ENCODE data around the gene TF.

Gene TF

DNA sequence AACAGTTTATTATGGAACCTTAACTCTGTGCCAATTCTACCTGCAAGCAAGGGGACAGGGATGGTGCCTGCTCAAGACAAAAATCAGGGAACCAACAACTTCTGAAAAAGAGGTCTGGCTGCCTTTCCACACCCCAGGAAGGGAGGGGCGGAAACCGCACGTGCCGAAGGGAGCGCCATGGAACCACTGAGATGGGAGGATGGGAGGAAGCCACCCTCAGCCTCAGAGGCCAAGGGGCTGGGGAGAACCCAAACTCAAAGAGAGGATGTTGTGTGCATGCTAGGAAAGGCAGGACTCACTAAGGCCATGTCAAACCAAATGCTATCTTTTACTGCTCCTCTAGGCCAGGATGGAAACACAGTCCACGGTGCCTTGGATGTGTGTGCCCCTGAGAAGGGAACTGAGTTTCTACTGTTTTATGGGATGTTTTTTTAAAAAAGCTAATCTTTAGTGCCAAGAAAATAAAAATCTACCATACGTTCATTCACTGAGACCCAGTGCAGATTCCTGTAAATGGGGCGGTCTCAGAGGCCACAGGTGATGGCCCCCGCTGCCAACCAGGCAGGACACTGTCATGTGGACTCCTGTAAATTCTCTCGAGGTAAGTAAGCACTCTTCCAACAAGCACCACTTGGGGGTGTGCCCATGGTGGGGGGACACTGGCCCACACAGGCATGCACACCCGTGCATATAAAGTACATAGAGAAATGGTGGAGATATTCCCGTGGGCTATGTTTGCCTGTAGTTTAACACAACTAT lies 80.0 kb downstream of the TF start:
- H3K4me1 ChIP-seq = peaks cover 42% of the 10 kb centered on the region

DNA sequence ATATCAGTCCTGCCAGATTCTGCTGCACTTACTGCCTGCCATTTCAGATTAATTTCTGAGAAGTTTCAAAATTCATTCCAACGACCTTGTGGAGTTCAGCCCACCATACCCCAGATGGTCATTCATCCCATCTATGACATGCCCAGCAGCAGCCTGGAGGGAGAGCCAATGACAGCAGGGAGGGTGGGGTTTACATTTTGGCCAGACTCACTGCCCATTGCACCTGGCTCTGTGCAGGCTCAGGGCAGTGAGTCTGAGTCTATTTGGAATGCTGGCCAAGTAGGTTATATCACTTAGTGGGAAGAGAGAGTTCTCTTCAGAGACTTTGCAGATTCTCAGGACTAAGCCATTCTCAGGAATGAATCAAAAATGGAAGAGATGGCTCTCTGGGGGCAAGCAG lies 80.9 kb downstream of the TF start:
- no peak overlapping the region for H3K27ac ChIP-seq
- no peak overlapping the region for H3K9ac ChIP-seq
- peaks cover 12% of the 10 kb centered on the region for H4K20me1 ChIP-seq
- H3K27me3 ChIP-seq = no peaks in the 10 kb centered on the region
- no peaks in the 10 kb centered on the region for H3K9me3 ChIP-seq
- H3K4me3 ChIP-seq = no peak overlapping the region
- H3K4me2 ChIP-seq = no peak overlapping the region
- peaks cover 31% of the 10 kb centered on the region for H3K36me3 ChIP-seq
- no peak for TF ChIP-seq Cebpa-rat (IDR thresholded peaks at IDR 0.05)
- peaks cover 33% of the 10 kb centered on the region for H3K4me1 ChIP-seq

More for the DNA sequence above, 80.0 kb downstream of the TF start:
- H3K27me3 ChIP-seq = no peaks in the 10 kb centered on the region
- H3K9ac ChIP-seq = no peak overlapping the region
- H3K4me3 ChIP-seq = no peak overlapping the region
- no peak overlapping the region for H3K27ac ChIP-seq
- H3K9me3 ChIP-seq = no peaks in the 10 kb centered on the region
- no peak for TF ChIP-seq Cebpa-rat (IDR thresholded peaks at IDR 0.05)
- no peak overlapping the region for H3K4me2 ChIP-seq
- H3K36me3 ChIP-seq = peaks cover 41% of the 10 kb centered on the region
- peaks cover 20% of the 10 kb centered on the region for H4K20me1 ChIP-seq

DNA sequence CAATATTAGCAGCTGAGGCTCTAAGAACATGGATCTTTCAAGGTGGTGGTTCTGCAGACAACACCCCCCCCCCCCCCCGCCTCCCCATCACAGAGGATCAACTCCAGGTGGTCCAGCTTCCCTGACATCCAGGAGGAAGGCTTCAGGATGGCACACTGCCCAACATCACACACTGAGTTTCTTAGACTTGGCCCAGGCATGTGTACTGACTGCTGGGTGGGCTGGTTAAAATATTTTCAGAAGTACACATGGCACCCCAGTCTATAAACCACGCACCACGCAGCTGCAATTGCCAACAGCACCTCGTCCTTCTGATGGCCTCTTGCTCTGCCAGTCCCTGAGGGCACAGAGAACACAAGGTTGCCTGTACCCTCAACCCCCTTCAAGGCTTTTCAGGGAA lies 81.5 kb downstream of the TF start:
- H3K9ac ChIP-seq = no peak overlapping the region
- no peak for TF ChIP-seq Cebpa-rat (IDR thresholded peaks at IDR 0.05)

DNA sequence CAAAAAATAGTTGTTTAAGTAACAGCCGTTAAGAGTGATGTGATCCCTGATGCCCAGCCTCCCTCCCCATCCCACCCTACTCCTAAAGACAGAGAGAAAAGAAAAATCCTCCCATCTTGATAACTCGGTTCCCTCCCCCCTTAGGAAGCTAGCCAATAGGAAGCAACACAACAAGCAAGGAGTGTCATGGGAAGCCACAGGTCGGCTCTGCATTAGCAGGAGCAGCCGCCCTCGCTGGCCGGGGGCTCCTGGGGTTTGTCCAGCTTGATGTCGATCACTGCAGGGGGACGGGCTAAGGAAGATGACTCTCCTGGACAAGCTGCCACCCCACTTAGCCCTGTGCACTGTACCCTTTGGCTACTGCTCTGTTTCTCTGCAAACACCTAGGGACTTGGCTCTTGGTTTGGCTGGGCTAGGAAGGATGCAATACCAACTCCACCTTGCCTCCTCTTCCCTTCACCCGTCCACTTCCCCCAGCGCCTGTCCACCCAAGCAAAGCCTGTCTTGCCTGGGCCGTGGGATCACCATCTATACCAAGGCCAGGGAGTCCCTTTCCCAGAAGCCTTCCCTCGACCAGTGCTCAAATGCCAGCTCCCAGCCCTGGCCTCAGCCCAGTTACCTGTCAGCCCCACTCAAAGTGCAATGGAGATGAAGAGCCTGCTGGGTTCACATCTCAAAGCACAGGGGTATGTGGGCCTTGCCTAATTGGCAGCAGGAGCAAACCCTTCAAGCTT lies 82.5 kb downstream of the TF start:
- Histone ChIP-seq H3K9ac (no peak overlapping the region), H4K20me1 (no peaks in the 10 kb centered on the region), H3K36me3 (peaks cover 29% of the 10 kb centered on the region), H3K9me3 (no peaks in the 10 kb centered on the region), H3K4me2 (peak overlapping the region; percentile 14; the same call in 1 of the 2 replicates), H3K27ac (no peak overlapping the region), H3K4me1 (peaks cover 21% of the 10 kb centered on the region), H3K27me3 (no peaks in the 10 kb centered on the region), H3K4me3 (no peak overlapping the region)
- TF ChIP-seq Cebpa-rat (IDR thresholded peaks at IDR 0.05) = no peak

More for the DNA sequence above, 81.5 kb downstream of the TF start:
- no peaks in the 10 kb centered on the region for H3K27me3 ChIP-seq
- no peak overlapping the region for H3K27ac ChIP-seq
- H3K4me1 ChIP-seq = peaks cover 31% of the 10 kb centered on the region
- no peaks in the 10 kb centered on the region for H3K9me3 ChIP-seq
- peaks cover 7% of the 10 kb centered on the region for H4K20me1 ChIP-seq
- H3K4me3 ChIP-seq = no peak overlapping the region
- peaks cover 31% of the 10 kb centered on the region for H3K36me3 ChIP-seq
- H3K4me2 ChIP-seq = no peak overlapping the region

DNA sequence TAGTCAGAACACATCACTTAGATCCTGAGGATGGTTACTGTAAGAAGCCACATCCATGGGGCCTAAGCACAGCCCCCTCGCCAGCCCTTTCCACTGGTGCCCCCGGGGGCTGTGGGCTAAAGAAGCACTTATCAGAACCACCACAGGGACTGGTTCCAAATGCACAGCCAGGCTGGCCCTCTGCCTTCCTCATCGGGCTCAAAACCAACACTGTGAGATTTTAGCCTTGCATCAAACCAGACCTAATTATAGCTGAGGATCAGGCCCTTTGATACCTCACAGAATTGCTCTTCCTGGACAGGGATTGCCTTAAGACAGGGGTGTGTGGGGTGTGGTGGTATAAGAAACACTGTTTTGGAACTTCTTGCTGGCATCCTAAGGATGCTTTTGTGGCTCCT lies 83.1 kb downstream of the TF start:
- Histone ChIP-seq H3K27me3 (no peaks in the 10 kb centered on the region), H3K4me1 (peaks cover 15% of the 10 kb centered on the region), H3K9ac (no peak overlapping the region), H4K20me1 (no peaks in the 10 kb centered on the region), H3K9me3 (no peaks in the 10 kb centered on the region), H3K4me3 (no peak overlapping the region), H3K36me3 (peaks cover 23% of the 10 kb centered on the region), H3K27ac (no peak overlapping the region), H3K4me2 (peak overlapping the region; percentile 14; the same call in 1 of the 2 replicates)
- no peak for TF ChIP-seq Cebpa-rat (IDR thresholded peaks at IDR 0.05)

DNA sequence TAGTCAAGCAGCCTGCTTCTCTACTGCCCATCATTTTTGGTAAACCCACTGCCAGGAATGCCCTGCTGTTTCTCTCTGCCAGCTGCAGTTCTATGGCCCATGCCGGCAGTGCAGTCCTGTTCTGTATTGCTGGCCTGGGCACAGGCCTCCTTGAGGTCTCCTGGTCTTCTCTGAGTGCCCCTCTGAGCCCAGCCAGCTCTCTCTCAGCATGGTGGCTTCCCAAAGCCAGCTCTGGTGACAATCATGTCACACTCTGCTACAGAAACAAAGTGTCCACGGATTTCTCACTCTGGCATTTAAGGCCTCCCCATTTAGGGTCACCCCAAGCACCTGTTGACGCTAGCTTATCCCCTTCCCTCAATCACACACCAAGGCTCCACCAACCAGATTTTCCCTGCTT lies 83.9 kb downstream of the TF start:
- Histone ChIP-seq H3K27me3 (no peaks in the 10 kb centered on the region), H3K4me3 (no peak overlapping the region), H3K9me3 (no peaks in the 10 kb centered on the region), H3K9ac (no peak overlapping the region), H3K27ac (no peak overlapping the region), H3K36me3 (peaks cover 16% of the 10 kb centered on the region), H3K4me2 (no peak overlapping the region), H4K20me1 (no peaks in the 10 kb centered on the region), H3K4me1 (peaks cover 14% of the 10 kb centered on the region)
- TF ChIP-seq Cebpa-rat (IDR thresholded peaks at IDR 0.05) = no peak

DNA sequence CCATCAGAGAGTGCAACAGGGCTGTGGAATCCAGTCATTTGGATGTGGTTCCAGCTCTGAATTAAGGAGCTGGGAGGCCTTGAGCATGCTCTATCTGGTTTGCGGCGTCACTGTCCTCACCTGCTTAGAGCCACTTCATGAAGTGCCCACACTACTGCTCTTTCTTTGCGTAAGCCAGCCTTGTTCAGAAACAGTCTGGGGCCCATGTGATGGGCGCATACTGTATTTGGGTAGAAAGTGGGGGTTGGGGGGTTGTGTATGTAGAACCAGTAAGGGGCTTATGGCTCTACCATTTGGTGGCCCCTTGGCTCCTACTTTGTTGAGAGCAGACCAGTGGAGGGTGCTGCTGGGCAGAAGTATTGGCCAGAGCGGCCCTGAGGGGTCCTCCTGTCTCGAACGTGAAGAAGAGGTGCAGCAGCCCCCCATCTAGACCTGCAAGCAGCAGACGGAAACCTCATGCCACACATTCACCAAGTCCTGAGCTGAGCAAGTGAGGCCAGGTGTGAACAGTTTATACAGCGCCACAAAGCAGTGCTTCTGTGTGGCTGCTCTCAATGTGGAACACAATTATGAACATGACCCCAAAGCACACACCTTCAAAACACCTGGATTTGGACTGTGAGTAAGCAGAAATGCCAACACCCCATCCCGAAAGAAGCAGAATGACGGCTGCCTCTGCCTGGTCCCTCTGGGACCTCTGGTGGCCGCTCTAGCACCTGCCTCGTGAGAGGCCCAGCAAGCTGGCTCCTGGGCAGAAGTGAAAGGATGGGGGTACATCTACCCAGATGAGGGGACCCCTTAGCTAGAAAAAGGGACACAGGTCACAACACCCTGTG lies 86.0 kb downstream of the TF start:
- no peak overlapping the region for H3K4me2 ChIP-seq
- H3K27me3 ChIP-seq = no peaks in the 10 kb centered on the region
- H3K27ac ChIP-seq = no peak overlapping the region
- peaks cover 14% of the 10 kb centered on the region for H3K4me1 ChIP-seq
- H3K9ac ChIP-seq = no peak overlapping the region
- no peaks in the 10 kb centered on the region for H3K9me3 ChIP-seq
- H4K20me1 ChIP-seq = no peaks in the 10 kb centered on the region
- no peaks in the 10 kb centered on the region for H3K36me3 ChIP-seq
- H3K4me3 ChIP-seq = no peak overlapping the region
- no peak for TF ChIP-seq Cebpa-rat (IDR thresholded peaks at IDR 0.05)

DNA sequence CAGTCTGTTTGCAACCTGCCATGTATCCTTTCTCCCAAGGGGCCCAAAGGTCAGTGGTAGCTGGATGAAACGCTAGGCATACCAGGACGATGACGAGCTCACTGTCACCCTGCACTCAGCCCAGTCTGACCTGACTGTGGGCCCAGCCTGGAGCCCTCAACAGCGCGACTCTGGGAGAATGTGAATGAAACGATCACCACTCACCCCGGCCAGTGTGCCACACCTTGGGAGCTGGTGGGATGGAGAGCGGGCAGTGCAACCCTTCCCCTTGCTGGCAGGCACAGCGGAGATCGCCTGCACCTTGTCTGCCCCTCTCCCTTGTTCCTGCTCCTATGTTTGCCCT lies 86.6 kb downstream of the TF start:
- Histone ChIP-seq H3K4me2 (no peak overlapping the region), H3K36me3 (no peaks in the 10 kb centered on the region), H3K27ac (no peak overlapping the region), H3K4me3 (no peak overlapping the region), H3K9me3 (no peaks in the 10 kb centered on the region), H4K20me1 (no peaks in the 10 kb centered on the region), H3K27me3 (no peaks in the 10 kb centered on the region), H3K4me1 (peaks cover 18% of the 10 kb centered on the region), H3K9ac (no peak overlapping the region)
- no peak for TF ChIP-seq Cebpa-rat (IDR thresholded peaks at IDR 0.05)

DNA sequence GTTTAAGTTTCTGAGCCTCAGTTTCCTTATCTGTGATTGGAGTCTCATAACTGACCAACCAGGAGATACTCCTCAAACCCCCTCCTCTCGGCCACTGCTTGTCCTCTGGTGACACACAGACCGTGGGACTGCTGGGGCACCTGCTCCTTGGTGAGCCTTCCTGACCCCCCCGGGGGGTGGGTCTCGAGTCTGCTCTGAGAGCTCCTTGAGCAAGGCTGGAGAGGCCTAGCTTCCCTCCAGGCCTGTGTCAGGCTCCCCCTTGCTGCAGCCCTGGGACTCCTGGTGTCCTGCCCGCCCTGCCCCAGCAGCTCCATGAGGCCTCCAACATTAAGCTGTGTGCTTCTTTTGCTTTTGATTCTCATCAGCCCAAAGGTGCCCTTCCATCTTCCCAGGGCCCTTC lies 87.1 kb downstream of the TF start:
- Histone ChIP-seq H3K36me3 (no peaks in the 10 kb centered on the region), H3K4me3 (no peak overlapping the region), H3K27me3 (no peaks in the 10 kb centered on the region), H3K27ac (no peak overlapping the region), H3K9me3 (no peaks in the 10 kb centered on the region), H3K4me1 (peaks cover 23% of the 10 kb centered on the region), H3K4me2 (no peak overlapping the region), H3K9ac (no peak overlapping the region), H4K20me1 (no peaks in the 10 kb centered on the region)
- TF ChIP-seq Cebpa-rat (IDR thresholded peaks at IDR 0.05) = no peak

Measured in BLaER1 (cell line).